Measurements from ENCODE around the gene DNAH1.

The DNAH1 gene

DNA sequence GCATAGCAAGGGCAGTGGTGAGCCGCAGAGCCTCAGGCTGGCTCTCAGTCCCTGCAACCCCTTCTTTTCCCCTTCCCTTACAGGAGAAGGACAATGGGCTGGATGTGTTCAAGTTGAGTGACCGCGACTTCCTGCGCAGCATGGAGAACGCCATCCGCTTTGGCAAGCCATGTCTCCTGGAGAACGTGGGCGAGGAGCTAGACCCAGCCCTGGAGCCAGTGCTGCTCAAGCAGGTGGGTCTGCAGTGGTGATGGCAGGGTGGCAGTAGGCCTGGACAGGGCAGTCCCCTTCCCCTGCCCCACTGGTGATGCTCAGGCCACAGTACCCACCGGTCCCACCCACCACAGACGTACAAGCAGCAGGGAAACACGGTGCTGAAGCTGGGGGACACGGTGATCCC lies 75.0 kb downstream of the DNAH1 start:
- Histone ChIP-seq H3K79me2 (ENCODE audit: control insufficient read depth, insufficient read depth, low read length) (no peaks in the 10 kb centered on the region), H3K4me2 (ENCODE audit: low read length) (no peak overlapping the region), H2AK5ac (ENCODE audit: low read length) (no peak overlapping the region), H3K79me1 (ENCODE audit: low read length) (no peaks in the 10 kb centered on the region), H3K27ac (ENCODE audit: low read depth, low read length) (no peak overlapping the region), H2BK15ac (replicated peaks; ENCODE audit: low read depth) (no peak overlapping the region), H3K23ac (ENCODE audit: low read length) (no peak overlapping the region), H3K56ac (ENCODE audit: low read length) (no peak overlapping the region), H3K36me3 (ENCODE audit: control insufficient read depth, insufficient read depth, low read length) (no peaks in the 10 kb centered on the region), H3K4me1 (ENCODE audit: control insufficient read depth, low read depth, low read length) (no peaks in the 10 kb centered on the region), H3K9ac (ENCODE audit: low read length) (no peak overlapping the region), H3K18ac (ENCODE audit: low read length) (no peak overlapping the region), H3K27me3 (ENCODE audit: insufficient read depth, low read length, poor library complexity) (no peaks in the 10 kb centered on the region), H4K5ac (ENCODE audit: low read length) (no peak overlapping the region), H4K8ac (ENCODE audit: low read depth, low read length) (no peak overlapping the region), H3K4ac (ENCODE audit: low read depth, low read length) (no peak overlapping the region), H2BK5ac (ENCODE audit: low read length) (no peak overlapping the region), H3K4me3 (ENCODE audit: low read length) (no peak overlapping the region), H2BK120ac (ENCODE audit: low read depth, low read length) (no peak overlapping the region)
- no CpG with 5 or more reads among the region's 12 CpGs for WGBS (ENCODE audit: extremely low coverage, insufficient coverage, low lambda C conversion rate)
- no peak for DNase-seq

DNA sequence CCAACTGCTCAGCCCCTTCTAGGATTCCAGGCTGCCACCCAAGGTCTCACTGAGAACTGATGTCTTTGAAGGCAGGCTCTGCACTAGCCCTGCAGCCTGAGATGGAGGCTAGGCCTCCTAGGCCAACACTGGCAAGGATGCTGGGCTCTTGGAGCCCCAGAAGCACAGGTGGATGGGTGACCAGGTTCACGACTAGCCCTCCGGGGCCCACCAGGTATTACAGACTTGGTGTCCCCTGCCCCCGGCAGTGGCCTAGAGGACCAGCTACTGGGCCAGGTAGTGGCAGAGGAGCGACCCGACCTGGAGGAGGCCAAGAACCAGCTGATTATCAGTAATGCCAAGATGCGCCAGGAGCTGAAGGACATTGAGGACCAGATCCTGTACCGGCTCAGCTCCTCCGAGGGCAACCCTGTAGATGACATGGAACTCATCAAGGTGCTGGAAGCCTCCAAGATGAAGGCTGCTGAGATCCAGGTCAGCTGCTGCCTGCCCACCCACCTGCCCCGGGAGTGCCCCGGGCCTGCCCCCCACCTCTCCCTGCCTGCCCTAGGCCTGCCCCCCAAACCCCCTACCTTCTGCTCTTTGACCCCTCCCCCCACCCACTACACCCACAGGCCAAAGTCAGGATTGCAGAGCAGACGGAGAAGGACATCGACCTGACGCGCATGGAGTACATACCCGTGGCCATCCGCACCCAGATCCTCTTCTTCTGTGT lies 76.3 kb downstream of the DNAH1 start:
- Histone ChIP-seq H3K4me3 (ENCODE audit: low read length) (no peak overlapping the region), H2BK15ac (replicated peaks; ENCODE audit: low read depth) (no peak overlapping the region), H4K5ac (ENCODE audit: low read length) (no peak overlapping the region), H3K4ac (ENCODE audit: low read depth, low read length) (no peak overlapping the region), H3K56ac (ENCODE audit: low read length) (no peak overlapping the region), H3K4me2 (ENCODE audit: low read length) (no peak overlapping the region), H3K9ac (ENCODE audit: low read length) (no peak overlapping the region), H3K27me3 (ENCODE audit: insufficient read depth, low read length, poor library complexity) (no peaks in the 10 kb centered on the region), H3K79me1 (ENCODE audit: low read length) (no peaks in the 10 kb centered on the region), H3K79me2 (ENCODE audit: control insufficient read depth, insufficient read depth, low read length) (no peaks in the 10 kb centered on the region), H3K36me3 (ENCODE audit: control insufficient read depth, insufficient read depth, low read length) (no peaks in the 10 kb centered on the region), H3K23ac (ENCODE audit: low read length) (no peak overlapping the region), H3K4me1 (ENCODE audit: control insufficient read depth, low read depth, low read length) (no peaks in the 10 kb centered on the region), H2BK5ac (ENCODE audit: low read length) (no peak overlapping the region), H2BK120ac (ENCODE audit: low read depth, low read length) (no peak overlapping the region), H3K27ac (ENCODE audit: low read depth, low read length) (no peak overlapping the region), H2AK5ac (ENCODE audit: low read length) (no peak overlapping the region), H3K18ac (ENCODE audit: low read length) (no peak overlapping the region), H4K8ac (ENCODE audit: low read depth, low read length) (no peak overlapping the region)
- no peak for DNase-seq
- WGBS (ENCODE audit: extremely low coverage, insufficient coverage, low lambda C conversion rate), result no CpG with 5 or more reads among the region's 16 CpGs

DNA sequence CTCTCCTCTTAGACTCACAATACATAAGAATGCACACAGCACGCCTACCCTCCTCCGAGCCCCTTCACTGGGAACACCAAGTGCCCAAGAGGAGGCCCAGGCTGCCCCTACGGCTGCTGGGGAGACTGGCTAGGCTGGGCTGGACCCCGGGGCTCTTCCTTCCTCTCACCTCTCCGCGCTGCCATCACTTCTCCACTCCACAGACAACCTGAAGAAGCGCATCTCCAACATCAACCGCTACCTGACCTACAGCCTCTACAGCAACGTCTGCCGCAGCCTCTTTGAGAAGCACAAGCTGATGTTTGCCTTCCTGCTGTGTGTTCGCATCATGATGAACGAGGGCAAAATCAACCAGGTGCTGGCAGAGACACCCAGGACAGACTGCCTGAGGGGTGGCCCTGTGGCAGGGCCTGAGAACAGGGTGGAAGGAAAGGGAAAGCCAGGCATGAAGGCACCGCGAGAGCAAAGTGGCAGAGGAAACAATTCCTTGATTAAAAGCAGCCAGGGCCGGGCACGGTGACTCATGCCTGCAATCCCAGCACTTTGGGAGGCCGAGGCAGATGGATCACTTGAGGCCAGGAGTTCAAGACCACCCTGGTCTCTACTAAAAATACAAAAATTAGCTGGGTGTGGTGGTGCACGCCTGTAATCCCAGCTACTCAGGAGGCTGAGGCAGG lies 77.2 kb downstream of the DNAH1 start:
- H3K79me1 ChIP-seq (ENCODE audit: low read length), result no peaks in the 10 kb centered on the region
- no peaks in the 10 kb centered on the region for H3K27me3 ChIP-seq (ENCODE audit: insufficient read depth, low read length, poor library complexity)
- H3K23ac ChIP-seq (ENCODE audit: low read length), result no peak overlapping the region
- no peak overlapping the region for H4K8ac ChIP-seq (ENCODE audit: low read depth, low read length)
- no peak overlapping the region for H2BK5ac ChIP-seq (ENCODE audit: low read length)
- no peak overlapping the region for H3K18ac ChIP-seq (ENCODE audit: low read length)
- no peak overlapping the region for H3K9ac ChIP-seq (ENCODE audit: low read length)
- no peak overlapping the region for H4K5ac ChIP-seq (ENCODE audit: low read length)
- no peak for DNase-seq
- no peak overlapping the region for H3K56ac ChIP-seq (ENCODE audit: low read length)
- H3K4me1 ChIP-seq (ENCODE audit: control insufficient read depth, low read depth, low read length), result no peaks in the 10 kb centered on the region
- H2BK120ac ChIP-seq (ENCODE audit: low read depth, low read length), result no peak overlapping the region
- no peak overlapping the region for H2BK15ac ChIP-seq (replicated peaks; ENCODE audit: low read depth)
- no peak overlapping the region for H3K27ac ChIP-seq (ENCODE audit: low read depth, low read length)
- H3K4me3 ChIP-seq (ENCODE audit: low read length), result no peak overlapping the region
- no peak overlapping the region for H3K4ac ChIP-seq (ENCODE audit: low read depth, low read length)
- H2AK5ac ChIP-seq (ENCODE audit: low read length), result no peak overlapping the region
- H3K79me2 ChIP-seq (ENCODE audit: control insufficient read depth, insufficient read depth, low read length), result no peaks in the 10 kb centered on the region
- no CpG with 5 or more reads among the region's 18 CpGs for WGBS (ENCODE audit: extremely low coverage, insufficient coverage, low lambda C conversion rate)
- H3K36me3 ChIP-seq (ENCODE audit: control insufficient read depth, insufficient read depth, low read length), result no peaks in the 10 kb centered on the region
- no peak overlapping the region for H3K4me2 ChIP-seq (ENCODE audit: low read length)

DNA sequence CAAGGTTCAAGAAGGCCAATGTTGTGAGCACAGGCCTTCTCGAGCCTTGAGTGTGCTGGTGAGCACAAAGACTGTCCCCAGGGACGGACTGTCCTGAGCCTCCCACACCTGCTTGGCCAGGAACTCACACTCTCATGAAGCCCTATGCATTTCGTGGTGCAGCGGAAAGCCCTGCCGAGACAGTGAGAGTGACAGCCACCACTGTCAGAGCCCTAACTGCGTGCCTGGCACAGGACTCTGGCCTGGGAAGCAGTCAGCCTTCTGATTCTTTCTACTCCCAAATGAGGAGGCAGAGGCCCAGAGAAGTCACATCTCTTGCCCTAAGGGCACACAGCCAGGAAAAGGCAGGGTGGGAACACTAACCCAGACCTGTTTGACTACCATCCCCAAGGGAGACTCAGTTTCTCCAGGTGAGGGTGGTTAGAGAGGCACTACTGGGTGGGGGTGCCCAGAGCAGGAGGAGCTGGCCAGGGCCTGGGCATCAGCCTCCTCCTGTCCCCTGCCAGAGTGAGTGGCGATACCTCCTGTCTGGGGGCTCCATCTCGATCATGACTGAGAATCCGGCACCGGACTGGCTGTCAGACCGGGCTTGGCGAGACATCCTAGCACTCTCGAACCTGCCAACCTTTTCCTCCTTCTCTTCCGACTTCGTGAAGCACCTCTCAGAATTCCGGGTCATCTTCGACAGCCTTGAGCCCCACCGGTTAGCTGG lies 78.0 kb downstream of the DNAH1 start:
- no peak overlapping the region for H3K27ac ChIP-seq (ENCODE audit: low read depth, low read length)
- no peak overlapping the region for H3K4me3 ChIP-seq (ENCODE audit: low read length)
- no peak overlapping the region for H4K8ac ChIP-seq (ENCODE audit: low read depth, low read length)
- H3K4me1 ChIP-seq (ENCODE audit: control insufficient read depth, low read depth, low read length), result no peaks in the 10 kb centered on the region
- no peaks in the 10 kb centered on the region for H3K79me2 ChIP-seq (ENCODE audit: control insufficient read depth, insufficient read depth, low read length)
- no peak for DNase-seq
- H2AK5ac ChIP-seq (ENCODE audit: low read length), result no peak overlapping the region
- H2BK15ac ChIP-seq (replicated peaks; ENCODE audit: low read depth), result no peak overlapping the region
- no peak overlapping the region for H3K56ac ChIP-seq (ENCODE audit: low read length)
- no peaks in the 10 kb centered on the region for H3K36me3 ChIP-seq (ENCODE audit: control insufficient read depth, insufficient read depth, low read length)
- WGBS (ENCODE audit: extremely low coverage, insufficient coverage, low lambda C conversion rate), result no CpG with 5 or more reads among the region's 18 CpGs
- H3K4ac ChIP-seq (ENCODE audit: low read depth, low read length), result no peak overlapping the region
- H2BK120ac ChIP-seq (ENCODE audit: low read depth, low read length), result no peak overlapping the region
- no peak overlapping the region for H3K9ac ChIP-seq (ENCODE audit: low read length)
- H3K23ac ChIP-seq (ENCODE audit: low read length), result no peak overlapping the region
- no peaks in the 10 kb centered on the region for H3K79me1 ChIP-seq (ENCODE audit: low read length)
- no peak overlapping the region for H3K18ac ChIP-seq (ENCODE audit: low read length)
- H4K5ac ChIP-seq (ENCODE audit: low read length), result no peak overlapping the region
- H3K27me3 ChIP-seq (ENCODE audit: insufficient read depth, low read length, poor library complexity), result no peaks in the 10 kb centered on the region
- H3K4me2 ChIP-seq (ENCODE audit: low read length), result no peak overlapping the region
- H2BK5ac ChIP-seq (ENCODE audit: low read length), result no peak overlapping the region

DNA sequence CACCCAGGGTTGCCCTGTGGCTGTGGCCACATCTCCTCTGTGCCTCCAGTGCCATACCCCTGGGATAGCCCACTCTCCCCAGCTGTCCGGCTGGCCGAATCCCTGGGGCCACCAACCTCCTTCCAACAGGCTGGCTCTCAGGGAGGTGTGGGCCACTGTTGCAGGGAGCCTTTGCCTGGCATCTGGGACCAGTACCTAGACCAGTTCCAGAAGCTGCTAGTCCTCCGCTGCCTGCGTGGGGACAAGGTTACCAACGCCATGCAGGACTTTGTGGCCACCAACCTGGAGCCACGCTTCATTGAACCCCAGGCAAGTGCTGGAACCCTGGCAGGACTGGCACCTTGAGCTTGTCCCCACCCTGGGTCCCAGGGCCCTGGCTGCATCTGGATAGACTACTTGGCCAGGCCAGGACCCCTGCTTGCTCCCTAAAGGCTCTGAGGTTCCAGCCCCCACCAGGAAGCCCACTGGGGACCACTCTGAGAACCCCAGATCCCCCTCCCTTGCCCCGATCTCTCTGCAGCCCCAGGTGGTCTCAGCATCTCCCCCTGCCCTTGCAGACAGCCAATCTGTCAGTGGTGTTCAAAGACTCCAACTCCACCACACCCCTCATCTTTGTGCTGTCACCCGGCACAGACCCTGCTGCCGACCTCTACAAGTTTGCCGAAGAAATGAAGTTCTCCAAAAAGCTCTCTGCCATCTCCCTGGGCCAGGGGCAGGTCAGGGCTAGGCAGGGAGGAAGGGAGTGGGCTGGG lies 78.8 kb downstream of the DNAH1 start:
- no CpG with 5 or more reads among the region's 10 CpGs for whole genome bisulfite sequencing (ENCODE audit: extremely low coverage, insufficient coverage, low lambda C conversion rate)
- H3K4me2 ChIP-seq (ENCODE audit: low read length), result no peak overlapping the region
- no peak overlapping the region for H2BK15ac ChIP-seq (replicated peaks; ENCODE audit: low read depth)
- H3K27me3 ChIP-seq (ENCODE audit: insufficient read depth, low read length, poor library complexity), result no peaks in the 10 kb centered on the region
- H4K8ac ChIP-seq (ENCODE audit: low read depth, low read length), result no peak overlapping the region
- H3K23ac ChIP-seq (ENCODE audit: low read length), result no peak overlapping the region
- no peaks in the 10 kb centered on the region for H3K79me1 ChIP-seq (ENCODE audit: low read length)
- H3K9ac ChIP-seq (ENCODE audit: low read length), result no peak overlapping the region
- H4K5ac ChIP-seq (ENCODE audit: low read length), result no peak overlapping the region
- no peak overlapping the region for H2AK5ac ChIP-seq (ENCODE audit: low read length)
- no peak overlapping the region for H3K27ac ChIP-seq (ENCODE audit: low read depth, low read length)
- H3K79me2 ChIP-seq (ENCODE audit: control insufficient read depth, insufficient read depth, low read length), result no peaks in the 10 kb centered on the region
- H3K18ac ChIP-seq (ENCODE audit: low read length), result no peak overlapping the region
- H3K4me3 ChIP-seq (ENCODE audit: low read length), result no peak overlapping the region
- H3K36me3 ChIP-seq (ENCODE audit: control insufficient read depth, insufficient read depth, low read length), result no peaks in the 10 kb centered on the region
- DNase-seq, result no peak
- no peak overlapping the region for H3K4ac ChIP-seq (ENCODE audit: low read depth, low read length)
- no peaks in the 10 kb centered on the region for H3K4me1 ChIP-seq (ENCODE audit: control insufficient read depth, low read depth, low read length)
- H2BK120ac ChIP-seq (ENCODE audit: low read depth, low read length), result no peak overlapping the region
- H3K56ac ChIP-seq (ENCODE audit: low read length), result no peak overlapping the region
- no peak overlapping the region for H2BK5ac ChIP-seq (ENCODE audit: low read length)
